ENCODE results near the gene NYAP2. TPM values are rescaled to one million over a fixed set of nuclear protein-coding genes. Genes with fewer than 3 reads are reported as not detected.

Gene NYAP2
- total and polyA plus RNA-seq, 4 donors = 0.15 to 2.0 (median 0.96) TPM

DNA sequence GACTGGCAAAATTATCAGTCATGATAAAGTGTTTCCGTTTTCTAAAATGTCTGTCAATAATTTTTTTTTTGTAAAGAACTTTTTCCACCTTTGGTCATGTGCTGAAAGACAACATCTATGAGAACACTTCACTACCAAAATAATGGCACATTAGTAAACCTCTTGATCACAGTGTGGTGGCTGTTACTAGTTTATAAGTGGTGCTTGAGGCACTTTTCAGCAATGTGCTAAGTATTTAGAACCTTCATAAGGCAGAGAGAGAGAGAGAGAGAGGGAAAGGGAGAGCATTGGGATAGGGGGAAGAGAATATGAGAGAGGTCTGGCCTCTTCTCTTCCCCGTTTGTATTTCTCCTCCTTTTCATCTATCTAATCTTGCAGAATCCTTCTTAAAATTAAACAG lies 1.1 kb upstream of the NYAP2 start:
- 58 to 61% methylated on average over 2 of the region's 2 CpGs for WGBS, 2 donors
- DNase-seq = no peak
- Histone ChIP-seq H3K4me3 (ENCODE audit: low read length in 2 of 2) (no peak overlapping the region), H3K36me3 (ENCODE audit: control insufficient read depth in 1 of 2, insufficient read depth in 2 of 2, low read length in 1 of 2) (no peaks in the 10 kb centered on the region), H3K9me3 (ENCODE audit: control insufficient read depth, low read length) (no peaks in the 10 kb centered on the region), H3K27me3 (ENCODE audit: control insufficient read depth in 1 of 2, insufficient read depth in 2 of 2, low read length in 1 of 2) (no peaks in the 10 kb centered on the region), H3K27ac (ENCODE audit: low read depth in 1 of 2, low read length in 2 of 2) (no peak overlapping the region), H3K4me1 (ENCODE audit: control insufficient read depth in 1 of 2, insufficient read depth in 2 of 2, low read length in 2 of 2) (no peaks in the 10 kb centered on the region)
- intact Hi-C loops (cut with DNase I) = no loop called here
- no peak for ATAC-seq (ENCODE audit: low FRiP score)

DNA sequence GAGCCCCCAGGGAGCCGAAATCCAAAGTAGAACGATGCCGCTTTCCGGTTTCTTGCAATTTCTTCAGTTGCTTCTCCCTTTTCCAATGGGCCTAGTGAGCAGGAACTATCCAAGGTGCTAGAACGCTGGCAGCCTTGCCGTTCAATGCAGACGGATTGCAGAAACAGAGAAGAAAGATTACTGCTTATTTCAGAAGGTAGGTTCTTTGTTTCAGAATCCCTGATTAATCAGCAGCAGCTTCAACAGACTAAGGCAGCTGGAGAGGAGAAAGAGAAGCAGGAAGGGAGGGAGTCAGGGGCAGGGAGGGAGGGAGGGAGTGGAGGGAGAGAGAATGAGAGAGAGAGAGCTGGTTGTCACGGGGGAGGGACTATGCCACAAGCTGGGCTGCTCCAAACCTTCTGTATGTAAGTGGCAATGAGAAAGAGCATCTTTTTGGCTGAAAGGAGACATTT lies 576 bp downstream of the NYAP2 start:
- no peak for DNase-seq

DNA sequence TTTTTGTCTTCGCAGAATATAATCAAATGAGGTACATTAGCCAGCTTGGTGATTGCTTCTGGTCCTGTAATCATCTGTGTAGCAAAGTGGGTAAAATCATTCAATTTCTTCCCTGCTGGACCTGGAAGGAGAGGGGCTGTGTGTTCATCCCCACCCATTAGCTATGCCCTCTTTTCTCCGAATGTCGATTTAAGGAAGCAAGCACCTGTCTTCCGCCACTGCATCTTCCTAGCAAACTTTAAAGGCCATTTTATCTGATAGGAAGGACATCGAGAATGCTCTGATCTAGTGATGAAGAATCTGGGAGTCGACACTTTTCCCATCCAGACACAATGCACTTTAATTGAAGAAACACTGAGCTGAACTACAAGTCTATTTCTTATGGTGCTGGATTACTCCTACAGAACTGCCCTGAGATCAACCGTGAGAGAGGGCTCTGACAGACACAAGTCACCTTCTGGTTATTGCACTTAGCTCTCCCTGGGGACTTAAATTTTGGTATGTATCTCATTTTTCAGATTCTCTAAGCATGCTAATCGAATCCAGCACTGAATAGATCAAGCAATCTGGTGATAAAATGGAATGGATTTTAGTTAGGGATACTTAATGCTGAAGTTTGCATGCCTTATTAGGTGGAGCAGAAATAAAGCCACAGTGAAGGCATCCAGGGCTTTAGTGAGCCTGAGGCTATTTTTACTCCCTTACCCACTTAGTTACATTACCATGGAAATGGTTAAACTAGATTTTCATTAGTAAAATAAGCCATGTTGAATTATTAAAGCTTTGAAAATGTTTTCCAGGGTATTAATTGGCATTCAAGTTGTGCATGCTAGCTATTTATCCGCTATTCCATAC lies 1.3 kb downstream of the NYAP2 start:
- intact Hi-C loops (cut with DNase I) = no loop called here
- WGBS, 2 donors = 72 to 81% methylated on average over 9 of the region's 9 CpGs
- no peak overlapping the region for H3K27ac ChIP-seq (ENCODE audit: low read depth in 1 of 2, low read length in 2 of 2)
- no peak for ATAC-seq (ENCODE audit: low FRiP score)
- no peaks in the 10 kb centered on the region for H3K4me1 ChIP-seq (ENCODE audit: control insufficient read depth in 1 of 2, insufficient read depth in 2 of 2, low read length in 2 of 2)
- no peak overlapping the region for H3K4me3 ChIP-seq (ENCODE audit: low read length in 2 of 2)
- no peaks in the 10 kb centered on the region for H3K9me3 ChIP-seq (ENCODE audit: control insufficient read depth, low read length)
- H3K27me3 ChIP-seq (ENCODE audit: control insufficient read depth in 1 of 2, insufficient read depth in 2 of 2, low read length in 1 of 2) = no peaks in the 10 kb centered on the region
- H3K36me3 ChIP-seq (ENCODE audit: control insufficient read depth in 1 of 2, insufficient read depth in 2 of 2, low read length in 1 of 2) = no peaks in the 10 kb centered on the region
- no peak for DNase-seq

More for the DNA sequence above, 576 bp downstream of the NYAP2 start:
- no peaks in the 10 kb centered on the region for H3K27me3 ChIP-seq (ENCODE audit: control insufficient read depth in 1 of 2, insufficient read depth in 2 of 2, low read length in 1 of 2)
- no peak overlapping the region for H3K27ac ChIP-seq (ENCODE audit: low read depth in 1 of 2, low read length in 2 of 2)
- H3K9me3 ChIP-seq (ENCODE audit: control insufficient read depth, low read length) = no peaks in the 10 kb centered on the region
- no peaks in the 10 kb centered on the region for H3K36me3 ChIP-seq (ENCODE audit: control insufficient read depth in 1 of 2, insufficient read depth in 2 of 2, low read length in 1 of 2)
- no peaks in the 10 kb centered on the region for H3K4me1 ChIP-seq (ENCODE audit: control insufficient read depth in 1 of 2, insufficient read depth in 2 of 2, low read length in 2 of 2)
- no peak overlapping the region for H3K4me3 ChIP-seq (ENCODE audit: low read length in 2 of 2)
- no peak for ATAC-seq (ENCODE audit: low FRiP score)
- WGBS, 2 donors = 9 to 12% methylated on average over 8 of the region's 8 CpGs
- intact Hi-C loops (cut with DNase I) = no loop called here

- ATAC-seq (ENCODE audit: low FRiP score) = no peak
Observed at GRCh38 chr2:225402210-225402776, 2.8 kb downstream of the NYAP2 start.

GRCh38 chr2:225411452-225411851 lies 11.9 kb downstream of the NYAP2 start:
- no peak for DNase-seq
- Histone ChIP-seq H3K36me3 (ENCODE audit: control insufficient read depth in 1 of 2, insufficient read depth in 2 of 2, low read length in 1 of 2) (no peaks in the 10 kb centered on the region), H3K27me3 (ENCODE audit: control insufficient read depth in 1 of 2, insufficient read depth in 2 of 2, low read length in 1 of 2) (no peaks in the 10 kb centered on the region), H3K27ac (ENCODE audit: low read depth in 1 of 2, low read length in 2 of 2) (no peak overlapping the region), H3K4me1 (ENCODE audit: control insufficient read depth in 1 of 2, insufficient read depth in 2 of 2, low read length in 2 of 2) (no peaks in the 10 kb centered on the region), H3K9me3 (ENCODE audit: control insufficient read depth, low read length) (no peaks in the 10 kb centered on the region), H3K4me3 (ENCODE audit: low read length in 2 of 2) (no peak overlapping the region)
- intact Hi-C loops (cut with DNase I) = no loop called here
- ATAC-seq (ENCODE audit: low FRiP score) = no peak
- WGBS, 2 donors = 80 to 84% methylated on average over 3 of the region's 3 CpGs

More at GRCh38 chr2:225402210-225402776, 2.8 kb downstream of the NYAP2 start:
- WGBS, 2 donors = 44 to 48% methylated on average over 1 of the region's 1 CpG
- intact Hi-C loops (cut with DNase I) = no loop called here
- Histone ChIP-seq H3K4me1 (ENCODE audit: control insufficient read depth in 1 of 2, insufficient read depth in 2 of 2, low read length in 2 of 2) (no peaks in the 10 kb centered on the region), H3K36me3 (ENCODE audit: control insufficient read depth in 1 of 2, insufficient read depth in 2 of 2, low read length in 1 of 2) (no peaks in the 10 kb centered on the region), H3K4me3 (ENCODE audit: low read length in 2 of 2) (no peak overlapping the region), H3K27me3 (ENCODE audit: control insufficient read depth in 1 of 2, insufficient read depth in 2 of 2, low read length in 1 of 2) (no peaks in the 10 kb centered on the region), H3K27ac (ENCODE audit: low read depth in 1 of 2, low read length in 2 of 2) (no peak overlapping the region), H3K9me3 (ENCODE audit: control insufficient read depth, low read length) (no peaks in the 10 kb centered on the region)
- no peak for DNase-seq

- Histone ChIP-seq H3K36me3 (ENCODE audit: control insufficient read depth in 1 of 2, insufficient read depth in 2 of 2, low read length in 1 of 2) (no peaks in the 10 kb centered on the region), H3K27ac (ENCODE audit: low read depth in 1 of 2, low read length in 2 of 2) (no peak overlapping the region), H3K4me1 (ENCODE audit: control insufficient read depth in 1 of 2, insufficient read depth in 2 of 2, low read length in 2 of 2) (no peaks in the 10 kb centered on the region), H3K27me3 (ENCODE audit: control insufficient read depth in 1 of 2, insufficient read depth in 2 of 2, low read length in 1 of 2) (no peaks in the 10 kb centered on the region), H3K9me3 (ENCODE audit: control insufficient read depth, low read length) (no peaks in the 10 kb centered on the region), H3K4me3 (ENCODE audit: low read length in 2 of 2) (no peak overlapping the region)
- intact Hi-C loops (cut with DNase I) = no loop called here
- DNase-seq (no peak), ATAC-seq (ENCODE audit: low FRiP score) (no peak)
- 37 to 38% methylated on average over 2 of the region's 2 CpGs for WGBS, 2 donors
Observed at GRCh38 chr2:225413786-225414185, 14.3 kb downstream of the NYAP2 start.

DNA sequence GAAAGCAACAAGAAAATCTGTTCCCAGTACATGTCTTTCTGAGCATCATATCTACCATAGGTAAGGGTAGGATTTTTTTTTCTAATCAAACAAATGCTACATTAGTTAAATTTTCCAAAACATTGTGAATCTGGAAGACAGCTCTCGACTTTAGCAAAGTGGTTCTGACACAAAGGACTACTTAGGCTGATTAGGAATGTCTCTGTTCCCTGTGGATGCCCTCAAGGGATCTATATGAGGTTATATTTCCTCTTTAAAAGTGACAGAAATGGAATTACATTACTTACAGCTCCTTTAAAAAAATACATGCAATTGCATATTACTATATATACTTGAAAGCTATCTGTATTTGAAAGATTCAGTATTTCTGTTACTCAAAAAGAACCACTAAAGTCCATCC lies 15.4 kb downstream of the NYAP2 start:
- Histone ChIP-seq H3K4me1 (ENCODE audit: control insufficient read depth in 1 of 2, insufficient read depth in 2 of 2, low read length in 2 of 2) (no peaks in the 10 kb centered on the region), H3K27ac (ENCODE audit: low read depth in 1 of 2, low read length in 2 of 2) (no peak overlapping the region), H3K9me3 (ENCODE audit: control insufficient read depth, low read length) (no peaks in the 10 kb centered on the region), H3K27me3 (ENCODE audit: control insufficient read depth in 1 of 2, insufficient read depth in 2 of 2, low read length in 1 of 2) (no peaks in the 10 kb centered on the region), H3K36me3 (ENCODE audit: control insufficient read depth in 1 of 2, insufficient read depth in 2 of 2, low read length in 1 of 2) (no peaks in the 10 kb centered on the region), H3K4me3 (ENCODE audit: low read length in 2 of 2) (no peak overlapping the region)
- DNase-seq (no peak), ATAC-seq (ENCODE audit: low FRiP score) (no peak)
- 60 to 67% methylated on average over 1 of the region's 1 CpG for WGBS, 2 donors
- intact Hi-C loops (cut with DNase I) = no loop called here

DNA sequence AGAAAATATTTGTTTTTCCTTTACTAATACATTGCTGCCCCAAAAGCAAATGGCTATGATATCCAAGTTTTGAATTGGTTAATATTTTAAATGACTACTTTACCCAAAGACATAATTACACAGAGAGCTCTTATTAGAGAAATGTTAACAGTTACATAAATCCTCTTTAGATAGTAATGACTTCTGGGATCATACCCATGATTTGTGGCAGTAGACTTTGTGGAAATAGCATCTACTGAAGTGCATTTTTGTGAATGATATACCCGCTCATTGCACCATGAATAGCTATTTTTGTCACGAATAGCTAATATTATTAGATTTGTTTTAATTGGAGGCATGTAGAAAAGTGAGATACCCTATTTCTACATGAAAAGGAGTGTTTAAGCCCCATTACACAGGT lies 15.8 kb downstream of the NYAP2 start:
- H3K27ac ChIP-seq (ENCODE audit: low read depth in 1 of 2, low read length in 2 of 2) = no peak overlapping the region

GRCh38 chr2:225415792-225416191 lies 16.3 kb downstream of the NYAP2 start:
- WGBS, 2 donors = 60 to 72% methylated on average over 2 of the region's 2 CpGs
- Histone ChIP-seq H3K36me3 (ENCODE audit: control insufficient read depth in 1 of 2, insufficient read depth in 2 of 2, low read length in 1 of 2) (no peaks in the 10 kb centered on the region), H3K27ac (ENCODE audit: low read depth in 1 of 2, low read length in 2 of 2) (no peak overlapping the region)

More for the DNA sequence above, 15.8 kb downstream of the NYAP2 start:
- no peaks in the 10 kb centered on the region for H3K27me3 ChIP-seq (ENCODE audit: control insufficient read depth in 1 of 2, insufficient read depth in 2 of 2, low read length in 1 of 2)
- intact Hi-C loops (cut with DNase I) = no loop called here
- no peak overlapping the region for H3K4me3 ChIP-seq (ENCODE audit: low read length in 2 of 2)
- H3K36me3 ChIP-seq (ENCODE audit: control insufficient read depth in 1 of 2, insufficient read depth in 2 of 2, low read length in 1 of 2) = no peaks in the 10 kb centered on the region
- no peak for ATAC-seq (ENCODE audit: low FRiP score)
- no peaks in the 10 kb centered on the region for H3K9me3 ChIP-seq (ENCODE audit: control insufficient read depth, low read length)
- H3K4me1 ChIP-seq (ENCODE audit: control insufficient read depth in 1 of 2, insufficient read depth in 2 of 2, low read length in 2 of 2) = no peaks in the 10 kb centered on the region
- no peak for DNase-seq
- 59 to 71% methylated on average over 2 of the region's 2 CpGs for WGBS, 2 donors

More at GRCh38 chr2:225415792-225416191, 16.3 kb downstream of the NYAP2 start:
- ATAC-seq (ENCODE audit: low FRiP score) (no peak), DNase-seq (no peak)
- H3K4me1 ChIP-seq (ENCODE audit: control insufficient read depth in 1 of 2, insufficient read depth in 2 of 2, low read length in 2 of 2) = no peaks in the 10 kb centered on the region
- no peaks in the 10 kb centered on the region for H3K9me3 ChIP-seq (ENCODE audit: control insufficient read depth, low read length)
- H3K4me3 ChIP-seq (ENCODE audit: low read length in 2 of 2) = no peak overlapping the region
- no peaks in the 10 kb centered on the region for H3K27me3 ChIP-seq (ENCODE audit: control insufficient read depth in 1 of 2, insufficient read depth in 2 of 2, low read length in 1 of 2)
- intact Hi-C loops (cut with DNase I) = no loop called here
